GM18909 (cell line): ENCODE data around the gene ANKH.
"Not testable (repeated sequence)": the region's sequence is repeated elsewhere in the genome, so short reads cannot be mapped to it uniquely, and the experiment has no call there.

Source experiments
- ATAC-seq: cut with Tn5 transposase; IDR thresholded peaks from one replicate; pipeline ENCODE4 v1.9.1; 2021; ENCODE audit warnings: mild to moderate bottlenecking; ENCODE audit not compliant: unreplicated experiment, poor library complexity

ANKH gene

GRCh38 chr5:14859150-14859549 lies 12.4 kb downstream of the ANKH start:
- no peak for ATAC-seq

GRCh38 chr5:14855366-14855765 lies 16.2 kb downstream of the ANKH start:
- no peak for ATAC-seq

GRCh38 chr5:14854799-14855198 lies 16.8 kb downstream of the ANKH start:
- ATAC-seq: no peak

GRCh38 chr5:14853685-14854084 lies 17.9 kb downstream of the ANKH start:
- no peak for ATAC-seq

GRCh38 chr5:14852779-14853178 lies 18.8 kb downstream of the ANKH start:
- no peak for ATAC-seq

- ATAC-seq: no peak
Measured at GRCh38 chr5:14851999-14852526, 19.5 kb downstream of the ANKH start.

- ATAC-seq: no peak
Measured at GRCh38 chr5:14851597-14851996, 20.0 kb downstream of the ANKH start.

GRCh38 chr5:14851050-14851419 lies 20.5 kb downstream of the ANKH start:
- ATAC-seq: no peak

- ATAC-seq: no peak
Measured at GRCh38 chr5:14850419-14851049, 21.0 kb downstream of the ANKH start.

GRCh38 chr5:14849516-14850294 lies 21.9 kb downstream of the ANKH start:
- ATAC-seq: no peak

GRCh38 chr5:14848942-14849341 lies 22.6 kb downstream of the ANKH start:
- not testable (repeated sequence) for ATAC-seq

- no peak for ATAC-seq
Measured at GRCh38 chr5:14848385-14848784, 23.2 kb downstream of the ANKH start.

- no peak for ATAC-seq
Measured at GRCh38 chr5:14847471-14847870, 24.1 kb downstream of the ANKH start.

- ATAC-seq: no peak
Measured at GRCh38 chr5:14842117-14842516, 29.5 kb downstream of the ANKH start.

- ATAC-seq: no peak
Measured at GRCh38 chr5:14840624-14841023, 31.0 kb downstream of the ANKH start.

GRCh38 chr5:14838396-14839319 lies 32.9 kb downstream of the ANKH start:
- no peak for ATAC-seq

GRCh38 chr5:14837423-14838122 lies 34.0 kb downstream of the ANKH start:
- ATAC-seq: not testable (repeated sequence)

- ATAC-seq: no peak
Measured at GRCh38 chr5:14834584-14835550, 36.7 kb downstream of the ANKH start.

GRCh38 chr5:14834062-14834461 lies 37.5 kb downstream of the ANKH start:
- ATAC-seq: no peak
